Skeletal muscle tissue (tissue), 4 donors: ENCODE measurements around the gene DEPDC5. TPM values are rescaled to one million over a fixed set of nuclear protein-coding genes. Genes with fewer than 3 reads are reported as not detected.

Source experiments
- H3K27ac ChIP-seq: one replicate; pipeline ENCODE4 v1.7.0; 2013; ENCODE audit warnings: mild to moderate bottlenecking, low read depth, low read length, inconsistent platforms
- H3K27me3 ChIP-seq, 3 donors: one replicate each; pipeline ENCODE4 v1.7.0; 2013; ENCODE audit warnings: low read length in 3 of 3; ENCODE audit not compliant: control insufficient read depth in 3 of 3, insufficient read depth in 3 of 3
- H3K36me3 ChIP-seq, 3 donors: one replicate each; pipeline ENCODE4 v1.7.0; 2013; ENCODE audit warnings: low read length in 3 of 3; ENCODE audit not compliant: control insufficient read depth in 3 of 3, insufficient read depth in 3 of 3
- H3K4me1 ChIP-seq, 3 donors: one replicate each; pipeline ENCODE4 v1.7.0; 2013; ENCODE audit warnings: low read length in 3 of 3, mild to moderate bottlenecking in 3 of 3; ENCODE audit not compliant: control insufficient read depth in 3 of 3, insufficient read depth in 3 of 3
- H3K4me3 ChIP-seq, 3 donors: one replicate each; pipeline ENCODE4 v1.7.0; 2013; ENCODE audit warnings: low read length in 3 of 3
- H3K9ac ChIP-seq, 3 donors: one replicate each; pipeline ENCODE4 v1.7.0; 2013; ENCODE audit warnings: low read length in 3 of 3, mild to moderate bottlenecking in 3 of 3, moderate library complexity in 2 of 3, low read depth in 1 of 3
- H3K9me3 ChIP-seq, 3 donors: one replicate each; pipeline ENCODE4 v1.7.0; 2013; ENCODE audit warnings: low read length in 3 of 3; ENCODE audit not compliant: control insufficient read depth in 3 of 3
- total RNA-seq: library from RNA; depleted of rRNA; stranded (reverse); fragments of >200 nt; gene quantifications from one replicate; pipeline ENCODE4 v1.2.3, GENCODE V29; 2014
- donor health status: Osteomylitis.

Gene DEPDC5
- total RNA-seq, 1 donor from 2014 or later, result 14.1 TPM

GRCh38 chr22:31948002-31948401, 194.2 kb downstream of the DEPDC5 start:
- Histone ChIP-seq H3K27ac (no peak overlapping the region), H3K4me3 (no peak overlapping the region), H3K36me3 (peaks cover 0 to 9% (median 3%) of the 10 kb centered on the region in 3 donors), H3K27me3 (no peaks in the 10 kb centered on the region), H3K9me3 (no peaks in the 10 kb centered on the region), H3K4me1 (peaks cover 30 to 51% (median 37%) of the 10 kb centered on the region in 3 donors), H3K9ac (peak overlapping the region in 1 of 3 donors; percentile 16)

GRCh38 chr22:31950226-31950625, 196.4 kb downstream of the DEPDC5 start:
- Histone ChIP-seq H3K36me3 (peaks cover 0 to 9% (median 3%) of the 10 kb centered on the region in 3 donors), H3K9ac (peak overlapping the region in 1 of 3 donors; percentile 52)

GRCh38 chr22:31951194-31952093, 197.6 kb downstream of the DEPDC5 start:
- Histone ChIP-seq H3K9me3 (no peaks in the 10 kb centered on the region), H3K4me3 (no peak overlapping the region), H3K9ac (peak overlapping the region in 1 of 3 donors; percentile 26), H3K27ac (peak overlapping the region; percentile 8), H3K27me3 (no peaks in the 10 kb centered on the region), H3K36me3 (peaks cover 3 to 14% (median 12%) of the 10 kb centered on the region in 3 donors), H3K4me1 (peaks cover 27 to 51% (median 34%) of the 10 kb centered on the region in 3 donors)

More at GRCh38 chr22:31950226-31950625, 196.4 kb downstream of the DEPDC5 start:
- no peak overlapping the region for H3K4me3 ChIP-seq
- no peaks in the 10 kb centered on the region for H3K9me3 ChIP-seq
- H3K27me3 ChIP-seq, result no peaks in the 10 kb centered on the region
- H3K4me1 ChIP-seq, result peaks cover 36 to 63% (median 44%) of the 10 kb centered on the region in 3 donors
- H3K27ac ChIP-seq, result no peak overlapping the region

GRCh38 chr22:31952094-31952401, 198.2 kb downstream of the DEPDC5 start:
- peak overlapping the region; percentile 8 for H3K27ac ChIP-seq
- peak overlapping the region in 1 of 3 donors; percentile 26 for H3K9ac ChIP-seq
- H3K4me3 ChIP-seq, result no peak overlapping the region
- peaks cover 8 to 20% (median 18%) of the 10 kb centered on the region in 3 donors for H3K36me3 ChIP-seq
- no peaks in the 10 kb centered on the region for H3K27me3 ChIP-seq
- peaks cover 27 to 48% (median 32%) of the 10 kb centered on the region in 3 donors for H3K4me1 ChIP-seq
- H3K9me3 ChIP-seq, result no peaks in the 10 kb centered on the region

- no peak overlapping the region for H3K9ac ChIP-seq
- no peaks in the 10 kb centered on the region for H3K27me3 ChIP-seq
- peaks cover 27 to 43% (median 32%) of the 10 kb centered on the region in 3 donors for H3K4me1 ChIP-seq
- H3K9me3 ChIP-seq, result no peaks in the 10 kb centered on the region
- H3K4me3 ChIP-seq, result no peak overlapping the region
- H3K27ac ChIP-seq, result no peak overlapping the region
- H3K36me3 ChIP-seq, result peaks cover 11 to 23% (median 20%) of the 10 kb centered on the region in 3 donors
Observed at GRCh38 chr22:31952472-31952871, 198.7 kb downstream of the DEPDC5 start.

- Histone ChIP-seq H3K27ac (peak overlapping the region; percentile 68), H3K27me3 (no peaks in the 10 kb centered on the region), H3K4me3 (no peak overlapping the region), H3K9ac (no peak overlapping the region), H3K9me3 (no peaks in the 10 kb centered on the region), H3K36me3 (peaks cover 11 to 30% (median 25%) of the 10 kb centered on the region in 3 donors), H3K4me1 (peaks cover 27 to 43% (median 29%) of the 10 kb centered on the region in 3 donors)
Observed at GRCh38 chr22:31953261-31953660, 199.4 kb downstream of the DEPDC5 start.

DNA sequence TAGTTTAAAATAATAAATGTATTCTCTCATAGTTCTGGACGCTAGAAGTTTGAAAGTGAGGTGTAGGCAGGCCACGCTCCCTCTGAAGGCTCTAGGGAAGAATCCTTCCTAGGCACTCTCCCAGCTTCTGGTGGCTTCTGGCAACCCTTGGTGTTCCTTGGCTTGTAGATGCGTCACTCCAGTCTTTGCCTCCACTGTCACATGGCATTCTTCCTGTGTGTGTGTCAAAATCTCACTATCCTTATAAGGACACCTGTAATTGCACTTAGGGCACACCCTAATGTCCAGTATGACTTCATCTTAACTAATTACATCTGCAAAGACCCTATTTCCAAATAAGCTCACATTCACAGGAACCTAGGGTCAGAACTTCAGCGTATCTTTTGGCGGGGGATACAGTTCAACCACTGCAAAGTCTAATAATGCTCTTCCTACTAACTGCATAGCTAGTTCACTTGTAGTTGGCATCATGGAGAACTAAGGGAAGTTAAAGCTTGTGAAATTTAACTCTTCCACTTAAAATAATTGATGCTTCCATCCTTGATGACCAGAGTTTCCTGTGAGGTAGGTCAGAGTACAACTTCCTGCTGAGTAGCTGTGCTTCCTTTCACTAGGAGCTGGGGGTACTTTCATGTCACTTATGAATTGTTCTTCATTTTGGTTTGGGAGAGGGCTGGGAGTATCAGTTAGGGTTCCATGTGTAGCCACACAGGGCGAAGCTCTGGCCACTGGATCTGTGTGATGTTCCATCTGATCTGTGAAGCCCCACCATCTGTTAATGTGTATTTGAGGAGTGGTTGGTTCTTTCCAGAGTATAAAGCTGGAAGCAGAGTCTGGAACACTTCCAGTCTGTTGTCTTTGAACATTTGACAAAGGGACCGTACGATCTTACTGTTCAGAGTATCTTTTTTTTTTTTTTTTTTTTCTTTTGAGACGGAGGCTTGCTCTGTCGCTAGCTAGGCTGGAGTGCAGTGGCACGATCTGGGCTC, 201.0 kb downstream of the DEPDC5 start:
- Histone ChIP-seq H3K9ac (peak overlapping the region in 1 of 3 donors; percentile 0), H3K27ac (peak overlapping the region; percentile 68), H3K4me1 (peaks cover 27 to 43% (median 29%) of the 10 kb centered on the region in 3 donors), H3K4me3 (no peak overlapping the region), H3K9me3 (no peaks in the 10 kb centered on the region), H3K36me3 (peaks cover 11 to 29% (median 25%) of the 10 kb centered on the region in 3 donors), H3K27me3 (no peaks in the 10 kb centered on the region)

GRCh38 chr22:31956360-31956759, 202.5 kb downstream of the DEPDC5 start:
- H3K36me3 ChIP-seq, result peaks cover 11 to 25% (median 24%) of the 10 kb centered on the region in 3 donors

More at GRCh38 chr22:31956360-31956759, 202.5 kb downstream of the DEPDC5 start:
- H3K9ac ChIP-seq, result no peak overlapping the region
- H3K4me1 ChIP-seq, result peaks cover 19 to 32% (median 21%) of the 10 kb centered on the region in 3 donors
- no peaks in the 10 kb centered on the region for H3K9me3 ChIP-seq
- H3K27me3 ChIP-seq, result no peaks in the 10 kb centered on the region
- no peak overlapping the region for H3K4me3 ChIP-seq
- no peak overlapping the region for H3K27ac ChIP-seq
